Mesodermal cell (in vitro differentiated cells): ENCODE data around the gene PPP2R2C.

Experiments used
- H3K27ac ChIP-seq: 2 replicates; pipeline ENCODE4 v1.7.0; 2013; ENCODE audit warnings: mild to moderate bottlenecking, low read depth, low read length, moderate library complexity; ENCODE audit not compliant: severe bottlenecking
- H3K36me3 ChIP-seq: 2 replicates; pipeline ENCODE4 v1.7.1; 2013; ENCODE audit warnings: mild to moderate bottlenecking, low read length, moderate library complexity; ENCODE audit not compliant: control insufficient read depth, insufficient read depth
- H3K4me1 ChIP-seq: one replicate; pipeline ENCODE4 v1.7.1; 2013; ENCODE audit warnings: mild to moderate bottlenecking, low read length; ENCODE audit not compliant: insufficient read depth, control insufficient read depth, poor library complexity, severe bottlenecking
- H3K4me3 ChIP-seq: 2 replicates; pipeline ENCODE4 v1.7.0; 2013; ENCODE audit warnings: low read length, control low read depth, mild to moderate bottlenecking; ENCODE audit not compliant: insufficient read depth, poor library complexity, severe bottlenecking; ENCODE audit errors: extremely low read depth
- H3K9me3 ChIP-seq: 2 replicates; pipeline ENCODE4 v1.7.1; 2013; ENCODE audit warnings: mild to moderate bottlenecking, low read length, moderate library complexity; ENCODE audit not compliant: control insufficient read depth
- WGBS, 2 experiments: methylation state at CpG; one replicate each; pipeline ENCODE4 v1.1.5; 2013; ENCODE audit warnings: missing lambda C conversion rate in 2 of 2; ENCODE audit not compliant: insufficient coverage in 2 of 2; 5-methylcytosine and 5-hydroxymethylcytosine counted together

Gene PPP2R2C

GRCh38 chr4:6494431-6495295, 22.2 kb upstream of the PPP2R2C start:
- H3K4me3 ChIP-seq: no peak overlapping the region
- H3K36me3 ChIP-seq: no peaks in the 10 kb centered on the region
- WGBS, 2 experiments: 70 to 81% methylated on average over 12 to 18 of the region's 18 CpGs
- H3K4me1 ChIP-seq: no peaks in the 10 kb centered on the region
- H3K9me3 ChIP-seq: no peaks in the 10 kb centered on the region
- no peak overlapping the region for H3K27ac ChIP-seq

- H3K4me1 ChIP-seq: no peaks in the 10 kb centered on the region
- no peaks in the 10 kb centered on the region for H3K36me3 ChIP-seq
- 65 to 66% methylated on average over 18 to 19 of the region's 22 CpGs for WGBS, 2 experiments
- H3K4me3 ChIP-seq: no peak overlapping the region
- no peaks in the 10 kb centered on the region for H3K9me3 ChIP-seq
- no peak overlapping the region for H3K27ac ChIP-seq
These were observed 21.4 kb upstream of the PPP2R2C start for GRCh38 chr4:6493658-6494304.

GRCh38 chr4:6492861-6493657, 20.6 kb upstream of the PPP2R2C start:
- Histone ChIP-seq H3K27ac (no peak overlapping the region), H3K4me3 (no peak overlapping the region)
- 73 to 79% methylated on average over 4 to 5 of the region's 13 CpGs for WGBS, 2 experiments

GRCh38 chr4:6492027-6492590, 19.7 kb upstream of the PPP2R2C start:
- no peak overlapping the region for H3K27ac ChIP-seq
- H3K4me3 ChIP-seq: no peak overlapping the region
- H3K9me3 ChIP-seq: no peaks in the 10 kb centered on the region
- no peaks in the 10 kb centered on the region for H3K4me1 ChIP-seq
- no peaks in the 10 kb centered on the region for H3K36me3 ChIP-seq
- 94 to 96% methylated on average over 5 to 6 of the region's 6 CpGs for WGBS, 2 experiments

More at GRCh38 chr4:6492861-6493657, 20.6 kb upstream of the PPP2R2C start:
- Histone ChIP-seq H3K36me3 (no peaks in the 10 kb centered on the region), H3K4me1 (no peaks in the 10 kb centered on the region), H3K9me3 (no peaks in the 10 kb centered on the region)

GRCh38 chr4:6491235-6491634, 18.8 kb upstream of the PPP2R2C start:
- no peak overlapping the region for H3K27ac ChIP-seq
- no peak overlapping the region for H3K4me3 ChIP-seq
- no peaks in the 10 kb centered on the region for H3K36me3 ChIP-seq
- H3K4me1 ChIP-seq: no peaks in the 10 kb centered on the region
- H3K9me3 ChIP-seq: no peaks in the 10 kb centered on the region

GRCh38 chr4:6489927-6490326, 17.5 kb upstream of the PPP2R2C start:
- no peaks in the 10 kb centered on the region for H3K36me3 ChIP-seq
- H3K27ac ChIP-seq: no peak overlapping the region
- H3K9me3 ChIP-seq: no peaks in the 10 kb centered on the region
- 96 to 97% methylated on average over 4 of the region's 4 CpGs for WGBS, 2 experiments
- H3K4me3 ChIP-seq: no peak overlapping the region
- H3K4me1 ChIP-seq: no peaks in the 10 kb centered on the region

GRCh38 chr4:6487466-6487865, 15.1 kb upstream of the PPP2R2C start:
- Histone ChIP-seq H3K27ac (no peak overlapping the region), H3K4me1 (no peaks in the 10 kb centered on the region), H3K9me3 (no peaks in the 10 kb centered on the region), H3K4me3 (no peak overlapping the region), H3K36me3 (no peaks in the 10 kb centered on the region)
- no CpG with 5 or more reads among the region's 2 CpGs for WGBS, 2 experiments

GRCh38 chr4:6480534-6481088, 8.2 kb upstream of the PPP2R2C start:
- Histone ChIP-seq H3K27ac (no peak overlapping the region), H3K4me3 (no peak overlapping the region), H3K9me3 (no peaks in the 10 kb centered on the region), H3K36me3 (no peaks in the 10 kb centered on the region), H3K4me1 (no peaks in the 10 kb centered on the region)
- WGBS, 2 experiments: 65 to 87% methylated on average over 2 of the region's 4 CpGs

GRCh38 chr4:6478546-6479220, 6.3 kb upstream of the PPP2R2C start:
- H3K36me3 ChIP-seq: no peaks in the 10 kb centered on the region
- WGBS, 2 experiments: 84 to 90% methylated on average over 13 to 14 of the region's 17 CpGs
- H3K27ac ChIP-seq: no peak overlapping the region
- no peaks in the 10 kb centered on the region for H3K4me1 ChIP-seq
- H3K4me3 ChIP-seq: no peak overlapping the region
- no peaks in the 10 kb centered on the region for H3K9me3 ChIP-seq

- 83% methylated on average over 4 of the region's 4 CpGs for WGBS, 2 experiments
- no peaks in the 10 kb centered on the region for H3K4me1 ChIP-seq
- no peaks in the 10 kb centered on the region for H3K36me3 ChIP-seq
- no peak overlapping the region for H3K27ac ChIP-seq
- H3K9me3 ChIP-seq: no peaks in the 10 kb centered on the region
- no peak overlapping the region for H3K4me3 ChIP-seq
These were observed 4.5 kb upstream of the PPP2R2C start for GRCh38 chr4:6476893-6477292.
